Activated effector memory CD4-positive, alpha-beta T cell treated with Interleukin-2 at 50 U/mL for 16 hours (primary cell): Measurements from ENCODE around the gene CDC42EP4.
"Not testable (repeated sequence)": the region's sequence is repeated elsewhere in the genome, so short reads cannot be mapped to it uniquely, and the experiment has no call there.

Source experiments
- DNase-seq: peaks from one replicate; pipeline ENCODE4 v3.0.0-alpha.2; 2020

CDC42EP4 gene

DNA sequence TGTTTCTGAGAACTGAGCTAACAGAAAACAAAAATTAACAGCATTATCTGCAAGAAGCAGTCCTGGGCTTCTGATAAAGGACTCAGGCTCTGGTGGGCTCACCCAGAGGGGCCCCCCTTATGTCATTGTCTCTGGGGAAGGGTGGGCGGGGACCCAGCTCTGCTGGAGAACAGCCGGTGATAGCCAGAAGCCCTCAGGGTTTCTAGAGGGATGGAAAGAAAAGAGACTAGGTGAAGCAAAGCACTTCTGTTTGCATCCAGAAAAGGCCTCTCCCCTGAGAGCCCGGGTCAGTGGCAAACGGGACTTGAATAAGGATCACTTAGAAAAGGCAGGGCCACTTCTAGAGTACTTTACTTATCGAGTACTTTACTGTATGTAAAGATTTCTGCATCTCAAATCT, 7.0 kb upstream of the CDC42EP4 start:
- no peak for DNase-seq

- no peak for DNase-seq
These were observed 6.6 kb upstream of the CDC42EP4 start for GRCh38 chr17:73318427-73318813.

- no peak for DNase-seq
These were observed 6.0 kb upstream of the CDC42EP4 start for GRCh38 chr17:73317513-73318426.

GRCh38 chr17:73316919-73317505, 5.2 kb upstream of the CDC42EP4 start:
- no peak for DNase-seq

DNA sequence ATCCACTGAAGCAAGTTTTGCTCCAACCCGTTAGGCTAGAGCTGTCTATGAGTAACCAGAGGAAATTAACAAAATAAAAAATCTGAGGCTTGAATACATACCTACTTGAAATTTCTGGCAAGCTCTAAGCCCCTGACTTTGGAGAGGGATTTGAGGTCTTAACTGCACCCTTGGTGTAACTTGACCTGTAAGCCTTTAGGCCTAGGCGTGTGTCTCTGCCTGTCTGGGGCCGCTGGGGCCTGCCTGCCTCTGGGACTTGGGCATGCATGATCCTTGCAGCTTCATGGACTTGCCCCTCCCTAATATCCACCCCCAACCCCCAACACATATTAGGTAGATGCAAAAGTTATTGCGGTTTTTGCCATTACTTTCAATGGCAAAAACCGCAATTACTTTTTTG, 3.7 kb upstream of the CDC42EP4 start:
- no peak for DNase-seq

- DNase-seq: no peak
These were observed 1.8 kb upstream of the CDC42EP4 start for GRCh38 chr17:73313526-73314127.

- not testable (repeated sequence) for DNase-seq
These were observed 1.1 kb upstream of the CDC42EP4 start for GRCh38 chr17:73312887-73313286.

DNA sequence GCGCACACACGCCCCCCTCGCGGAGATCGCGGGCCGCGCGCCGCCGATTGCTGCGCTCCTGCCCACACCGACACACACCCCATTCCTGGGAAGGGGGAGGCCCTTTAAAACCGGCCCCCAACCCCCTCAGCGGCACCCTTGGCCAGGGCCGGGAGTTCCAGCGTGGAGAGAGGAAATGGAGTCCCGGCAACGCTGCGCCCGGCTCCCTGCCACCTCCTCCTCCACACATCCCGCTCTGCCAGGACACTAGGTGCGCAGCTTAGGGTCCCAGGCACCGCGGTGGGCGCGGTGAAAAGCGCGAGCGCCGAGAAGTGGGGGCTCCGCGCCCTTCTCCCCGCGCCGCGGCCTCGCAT, 397 bp downstream of the CDC42EP4 start:
- DNase-seq: no peak

GRCh38 chr17:73309727-73310596, 1.8 kb downstream of the CDC42EP4 start:
- DNase-seq: no peak

GRCh38 chr17:73308959-73309358, 2.8 kb downstream of the CDC42EP4 start:
- not testable (repeated sequence) for DNase-seq

- no peak for DNase-seq
These were observed 3.6 kb downstream of the CDC42EP4 start for GRCh38 chr17:73308017-73308823.

GRCh38 chr17:73307130-73307529, 4.7 kb downstream of the CDC42EP4 start:
- DNase-seq: no peak

DNA sequence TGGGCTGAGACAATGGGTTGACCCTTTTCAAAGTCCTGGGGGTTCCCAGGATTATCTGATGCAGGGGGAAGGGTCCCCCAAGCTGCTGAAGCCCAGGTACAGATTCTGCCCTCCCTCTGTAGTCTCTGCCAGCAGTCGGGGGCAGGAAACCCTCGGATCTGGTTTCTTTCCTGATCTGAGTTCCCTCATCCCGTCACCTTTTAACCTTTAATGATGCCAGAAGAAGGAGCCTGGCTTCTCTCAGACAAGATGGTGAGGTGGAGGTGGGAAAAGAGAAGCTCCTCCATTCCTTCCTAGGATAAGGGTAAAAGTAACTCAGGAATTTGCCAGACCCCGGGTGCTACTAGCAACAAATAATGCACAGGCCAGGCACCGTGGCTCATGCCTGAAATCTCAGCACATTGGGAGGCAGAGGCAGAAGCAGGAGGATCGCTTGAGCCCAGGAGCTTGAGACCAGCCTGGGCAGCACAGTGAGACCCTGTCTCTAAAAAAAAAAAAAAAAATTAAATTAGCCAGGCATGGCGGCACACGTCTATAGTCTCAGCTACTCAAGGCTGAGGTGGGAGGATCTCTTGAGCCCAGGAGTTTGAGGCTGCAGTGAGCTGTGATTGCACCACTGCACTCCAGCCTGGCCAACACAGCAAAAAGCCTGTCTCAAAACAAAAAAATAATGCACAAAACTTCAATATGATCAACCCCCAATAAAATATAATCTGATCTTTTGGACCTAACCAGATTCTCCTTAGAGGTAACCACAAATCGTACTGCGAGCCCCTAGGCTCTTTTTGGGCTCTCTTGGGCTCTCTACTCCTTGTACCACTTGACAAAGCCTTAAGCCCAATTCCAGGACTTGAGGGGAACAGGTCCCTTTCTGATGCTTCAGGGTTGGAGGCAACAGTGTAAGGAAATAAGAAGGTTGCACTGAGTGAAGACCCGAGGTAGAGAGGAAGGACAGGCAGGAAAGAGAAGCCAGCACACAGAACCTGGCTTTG, 5.7 kb downstream of the CDC42EP4 start:
- no peak for DNase-seq

- DNase-seq: no peak
These were observed 6.6 kb downstream of the CDC42EP4 start for GRCh38 chr17:73304971-73305812.

GRCh38 chr17:73304438-73304837, 7.4 kb downstream of the CDC42EP4 start:
- DNase-seq: no peak

- no peak for DNase-seq
These were observed 9.6 kb downstream of the CDC42EP4 start for GRCh38 chr17:73302189-73302588.

- no peak for DNase-seq
These were observed 10.4 kb downstream of the CDC42EP4 start for GRCh38 chr17:73301369-73301768.

DNA sequence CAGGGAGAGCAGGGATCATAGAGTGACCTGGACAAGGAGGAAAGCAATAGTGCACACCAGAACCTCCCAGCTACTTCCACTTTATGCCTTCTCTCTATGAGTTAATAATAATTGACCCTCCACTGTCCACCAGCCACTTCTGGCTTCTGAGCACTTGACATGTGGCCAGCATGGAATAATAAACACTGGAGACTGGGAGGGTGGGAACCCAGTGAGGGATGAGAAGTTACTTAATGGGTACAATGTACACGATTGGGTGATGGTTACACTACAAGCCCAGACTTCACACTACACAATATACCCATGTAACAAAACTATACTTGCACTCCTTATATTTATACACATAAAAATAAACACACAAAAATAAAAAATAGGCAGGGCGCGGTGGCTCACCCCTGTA, 11.4 kb downstream of the CDC42EP4 start:
- DNase-seq: no peak

- DNase-seq: no peak
These were observed 13.6 kb downstream of the CDC42EP4 start for GRCh38 chr17:73297934-73298861.
